Activated T-helper 1 cell treated with anti-CD3 and anti-CD28 coated beads, Interleukin-2, amount 50 U/mL, for 16 hours (primary cell): ENCODE measurements around the gene EPN3.

Experiments
- DNase-seq, 2 donors: peaks; one replicate each; pipeline ENCODE4 v3.0.0-alpha.2; 2020; ENCODE audit warnings: low read depth in 1 of 2, low spot score in 1 of 2

The EPN3 gene

GRCh38 chr17:50533720-50534148 is 1.2 kb downstream of the EPN3 start:
- DNase-seq, result no peak

GRCh38 chr17:50534222-50534978 is 1.9 kb downstream of the EPN3 start:
- DNase-seq, result no peak

GRCh38 chr17:50534979-50535326 is 2.4 kb downstream of the EPN3 start:
- no peak for DNase-seq

GRCh38 chr17:50535407-50535806 is 2.9 kb downstream of the EPN3 start:
- DNase-seq, result no peak

- DNase-seq, result no peak
These were observed 4.4 kb downstream of the EPN3 start for GRCh38 chr17:50536683-50537646.

- DNase-seq, result no peak
These were observed 5.4 kb downstream of the EPN3 start for GRCh38 chr17:50537721-50538548.

GRCh38 chr17:50538549-50539410 is 6.2 kb downstream of the EPN3 start:
- no peak for DNase-seq

GRCh38 chr17:50539762-50540559 is 7.4 kb downstream of the EPN3 start:
- no peak for DNase-seq

GRCh38 chr17:50540560-50541401 is 8.2 kb downstream of the EPN3 start:
- DNase-seq, result no peak

- no peak for DNase-seq
These were observed 8.8 kb downstream of the EPN3 start for GRCh38 chr17:50541402-50541715.

- peak; percentile 64 to 78 for DNase-seq
These were observed 9.5 kb downstream of the EPN3 start for GRCh38 chr17:50541716-50542688.

- no peak for DNase-seq
These were observed 10.6 kb downstream of the EPN3 start for GRCh38 chr17:50542795-50543774.

- DNase-seq, result no peak
These were observed 12.0 kb downstream of the EPN3 start for GRCh38 chr17:50544516-50544915.

- DNase-seq, result no peak
These were observed 12.8 kb downstream of the EPN3 start for GRCh38 chr17:50545311-50545710.

GRCh38 chr17:50546701-50547034 is 14.1 kb downstream of the EPN3 start:
- no peak for DNase-seq

- peak; percentile 67 to 73 for DNase-seq
These were observed 14.7 kb downstream of the EPN3 start, which contains the start of gene SPATA20 for GRCh38 chr17:50547035-50547735. TSS of gene SPATA20 (plus strand) at chr17:50547174. CDS start at chr17:50547209, 35 bp downstream.
